Natural killer cell treated with Interleukin-12 subunit alpha and Interleukin-12 subunit beta and Interleukin-15 and Interleukin-18, amount 100 ng/mL, for 72 hours (primary cell): Measurements from ENCODE around the gene IKBIP. TPM values are rescaled to one million over a fixed set of nuclear protein-coding genes. Genes with fewer than 3 reads are reported as not detected.
"Not testable (repeated sequence)": the region's sequence is repeated elsewhere in the genome, so short reads cannot be mapped to it uniquely, and the experiment has no call there.

Experiments used
- ATAC-seq, 2 donors: fragments of 150-1000 bp; cut with Tn5 transposase in 1 of 2; sonication (Bioruptor Pico), chemical (Tn5 transposase) in 1 of 2; 2 replicates each; pipeline ENCODE4 v1.10.0; 2021
- DNase-seq: peaks from one replicate; pipeline ENCODE4 v3.0.0; 2022; ENCODE audit warnings: low spot score
- H3K27ac Mint-ChIP-seq, 2 donors: 1 replicate in 1 of 2; 2 replicates in 1 of 2; pipeline ENCODE4 v1.8.0; 2022; ENCODE audit warnings: mixed read lengths in 2 of 2, mild to moderate bottlenecking in 1 of 2, moderate library complexity in 1 of 2
- H3K27me3 Mint-ChIP-seq, 2 donors: 1 replicate in 1 of 2; 2 replicates in 1 of 2; pipeline ENCODE4 v1.8.0; 2022; ENCODE audit warnings: mixed read lengths in 2 of 2
- H3K36me3 Mint-ChIP-seq: one replicate; pipeline ENCODE4 v1.8.0; 2022; ENCODE audit warnings: mixed read lengths
- H3K4me1 Mint-ChIP-seq, 2 donors: 1 replicate in 1 of 2; 2 replicates in 1 of 2; pipeline ENCODE4 v1.8.0; 2022; ENCODE audit warnings: low read depth in 2 of 2, mixed read lengths in 2 of 2, mild to moderate bottlenecking in 1 of 2
- H3K4me3 Mint-ChIP-seq: one replicate; pipeline ENCODE4 v1.8.0; 2022; ENCODE audit warnings: mixed read lengths
- H3K9me3 Mint-ChIP-seq: 2 replicates; pipeline ENCODE4 v1.8.0; 2022; ENCODE audit warnings: mixed read lengths
- total RNA-seq, 2 donors: library from RNA; stranded (reverse); gene quantifications; one replicate each; pipeline ENCODE4 v1.2.3, GENCODE V29; 2022

The IKBIP gene
- total RNA-seq, 2 donors from 2014 or later, result 22.1 to 23.9 TPM

DNA sequence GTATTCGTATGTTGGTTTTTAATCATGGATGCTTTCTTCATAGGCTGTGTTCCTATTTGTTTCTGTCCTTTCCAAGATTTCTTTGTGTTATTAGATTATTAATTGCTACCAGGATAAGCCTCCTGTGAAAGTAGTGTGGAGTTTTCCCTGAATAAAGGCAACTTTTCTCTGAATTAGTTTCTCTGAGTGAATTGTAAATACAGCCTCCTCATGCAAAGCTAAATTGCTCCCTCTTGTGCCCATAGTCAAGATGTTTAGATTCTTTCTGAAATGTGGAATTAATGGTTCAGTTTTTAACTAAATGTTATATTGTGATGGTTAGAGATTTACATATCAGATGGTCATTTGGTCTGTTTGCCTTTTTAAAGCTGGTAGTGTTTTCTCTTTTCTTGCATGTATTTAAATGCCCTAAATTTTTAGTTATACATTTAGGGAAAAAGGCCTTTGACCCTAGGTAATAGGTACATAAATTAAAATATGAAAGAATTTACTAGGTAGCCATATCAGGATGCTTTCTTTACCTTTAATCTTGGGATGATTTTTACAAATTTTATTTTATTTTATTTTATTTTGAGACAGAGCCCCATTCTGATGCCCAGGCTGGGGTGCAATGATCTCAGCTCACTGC is 9.4 kb upstream of the IKBIP start:
- Mint-ChIP-seq H3K4me3 (no peak overlapping the region), H3K27ac (no peak overlapping the region), H3K9me3 (no peaks in the 10 kb centered on the region), H3K36me3 (peaks cover 23% of the 10 kb centered on the region), H3K27me3 (no peaks in the 10 kb centered on the region), H3K4me1 (peaks cover 9 to 12% of the 10 kb centered on the region in 2 donors)
- ATAC-seq (no peak), DNase-seq (no peak)

GRCh38 chr12:98651328-98651727 is 6.7 kb upstream of the IKBIP start:
- H3K36me3 Mint-ChIP-seq, result peaks cover 13% of the 10 kb centered on the region
- DNase-seq (no peak), ATAC-seq (no peak)
- H3K27ac Mint-ChIP-seq, result no peak overlapping the region
- H3K4me1 Mint-ChIP-seq, result peaks cover 4 to 6% of the 10 kb centered on the region in 2 donors
- H3K4me3 Mint-ChIP-seq, result no peak overlapping the region
- H3K9me3 Mint-ChIP-seq, result no peaks in the 10 kb centered on the region
- no peaks in the 10 kb centered on the region for H3K27me3 Mint-ChIP-seq

- H3K9me3 Mint-ChIP-seq, result no peaks in the 10 kb centered on the region
- no peaks in the 10 kb centered on the region for H3K27me3 Mint-ChIP-seq
- peaks cover 5 to 14% of the 10 kb centered on the region in 2 donors for H3K4me1 Mint-ChIP-seq
- H3K27ac Mint-ChIP-seq, result peak overlapping the region; percentile 89 to 96
- no peak for ATAC-seq
- H3K36me3 Mint-ChIP-seq, result peaks cover 13% of the 10 kb centered on the region
- DNase-seq, result no peak
- peak overlapping the region; percentile 82 for H3K4me3 Mint-ChIP-seq
Observed at GRCh38 chr12:98646294-98647090, 1.9 kb upstream of the IKBIP start.

DNA sequence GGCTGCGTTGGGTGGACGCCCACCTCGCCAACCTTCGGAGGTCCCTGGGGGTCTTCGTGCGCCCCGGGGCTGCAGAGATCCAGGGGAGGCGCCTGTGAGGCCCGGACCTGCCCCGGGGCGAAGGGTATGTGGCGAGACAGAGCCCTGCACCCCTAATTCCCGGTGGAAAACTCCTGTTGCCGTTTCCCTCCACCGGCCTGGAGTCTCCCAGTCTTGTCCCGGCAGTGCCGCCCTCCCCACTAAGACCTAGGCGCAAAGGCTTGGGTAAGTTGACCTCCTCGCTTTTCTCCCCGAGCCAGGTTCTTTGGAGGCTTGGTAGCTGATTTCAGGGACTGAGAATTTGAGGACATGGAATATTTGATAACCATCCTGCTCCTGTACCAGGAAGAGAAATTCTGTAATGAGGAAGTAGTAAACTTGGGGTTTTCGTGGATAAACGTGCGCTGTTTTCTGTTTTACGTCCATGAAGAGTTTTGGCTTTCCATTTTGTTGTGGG is 1.0 kb upstream of the IKBIP start:
- Mint-ChIP-seq H3K36me3 (peaks cover 8% of the 10 kb centered on the region), H3K4me1 (peaks cover 5 to 14% of the 10 kb centered on the region in 2 donors), H3K27ac (peak overlapping the region; percentile 89 to 96), H3K9me3 (no peaks in the 10 kb centered on the region), H3K27me3 (no peaks in the 10 kb centered on the region), H3K4me3 (peak overlapping the region; percentile 82)
- no peak for DNase-seq
- no peak for ATAC-seq

GRCh38 chr12:98644433-98644711 is 216 bp downstream of the IKBIP start:
- Mint-ChIP-seq H3K4me1 (peaks cover 7 to 14% of the 10 kb centered on the region in 2 donors), H3K27ac (peak overlapping the region; percentile 89 to 96), H3K9me3 (no peaks in the 10 kb centered on the region), H3K27me3 (no peaks in the 10 kb centered on the region), H3K36me3 (peaks cover 3% of the 10 kb centered on the region), H3K4me3 (peak overlapping the region; percentile 82)
- DNase-seq (peak; percentile 68), ATAC-seq (peak; percentile 12 to 29)

GRCh38 chr12:98642801-98643200 is 1.8 kb downstream of the IKBIP start:
- H3K36me3 Mint-ChIP-seq, ATAC-seq, H3K27me3 Mint-ChIP-seq, DNase-seq, H3K9me3 Mint-ChIP-seq: not testable (repeated sequence)
- Mint-ChIP-seq H3K4me3 (peak overlapping the region; percentile 82), H3K4me1 (peaks cover 14 to 15% of the 10 kb centered on the region in 2 donors), H3K27ac (peak overlapping the region in 1 of 2 donors; percentile 96)

DNA sequence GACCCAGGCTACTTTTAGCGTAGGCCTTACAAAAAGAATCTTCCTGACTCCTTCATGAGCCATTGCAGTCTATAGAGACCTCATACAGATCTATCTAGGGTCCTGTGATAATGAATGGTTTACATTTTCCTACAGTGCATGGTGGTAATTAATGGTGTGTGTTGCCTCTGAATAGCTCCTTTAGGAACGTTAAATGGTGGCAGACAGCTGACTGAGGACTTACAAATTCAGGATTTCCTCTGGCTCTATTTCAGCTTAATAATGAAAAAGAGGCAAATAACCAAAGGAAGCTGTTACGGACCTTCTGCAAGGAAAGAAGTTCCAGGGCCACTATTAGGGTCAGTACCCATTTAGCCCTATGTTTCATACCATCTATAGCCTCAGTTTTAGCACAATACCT is 5.1 kb downstream of the IKBIP start:
- H3K4me3 Mint-ChIP-seq, result no peak overlapping the region
- DNase-seq, result no peak
- H3K27me3 Mint-ChIP-seq, result no peaks in the 10 kb centered on the region
- peaks cover 14 to 19% of the 10 kb centered on the region in 2 donors for H3K4me1 Mint-ChIP-seq
- no peaks in the 10 kb centered on the region for H3K36me3 Mint-ChIP-seq
- ATAC-seq, result no peak
- H3K9me3 Mint-ChIP-seq, result no peaks in the 10 kb centered on the region
- H3K27ac Mint-ChIP-seq, result no peak overlapping the region

GRCh38 chr12:98638009-98638408 is 6.6 kb downstream of the IKBIP start:
- DNase-seq (no peak), ATAC-seq (no peak)
- H3K27ac Mint-ChIP-seq, result no peak overlapping the region
- H3K27me3 Mint-ChIP-seq, result no peaks in the 10 kb centered on the region
- no peak overlapping the region for H3K4me3 Mint-ChIP-seq
- no peaks in the 10 kb centered on the region for H3K9me3 Mint-ChIP-seq
- H3K36me3 Mint-ChIP-seq, result no peaks in the 10 kb centered on the region
- H3K4me1 Mint-ChIP-seq, result peaks cover 6 to 19% of the 10 kb centered on the region in 2 donors

- H3K9me3 Mint-ChIP-seq, result no peaks in the 10 kb centered on the region
- ATAC-seq (no peak), DNase-seq (no peak)
- no peaks in the 10 kb centered on the region for H3K36me3 Mint-ChIP-seq
- peaks cover 6 to 19% of the 10 kb centered on the region in 2 donors for H3K4me1 Mint-ChIP-seq
- H3K27me3 Mint-ChIP-seq, result no peaks in the 10 kb centered on the region
- H3K27ac Mint-ChIP-seq, result no peak overlapping the region
- no peak overlapping the region for H3K4me3 Mint-ChIP-seq
Observed at GRCh38 chr12:98637068-98637467, 7.5 kb downstream of the IKBIP start.

DNA sequence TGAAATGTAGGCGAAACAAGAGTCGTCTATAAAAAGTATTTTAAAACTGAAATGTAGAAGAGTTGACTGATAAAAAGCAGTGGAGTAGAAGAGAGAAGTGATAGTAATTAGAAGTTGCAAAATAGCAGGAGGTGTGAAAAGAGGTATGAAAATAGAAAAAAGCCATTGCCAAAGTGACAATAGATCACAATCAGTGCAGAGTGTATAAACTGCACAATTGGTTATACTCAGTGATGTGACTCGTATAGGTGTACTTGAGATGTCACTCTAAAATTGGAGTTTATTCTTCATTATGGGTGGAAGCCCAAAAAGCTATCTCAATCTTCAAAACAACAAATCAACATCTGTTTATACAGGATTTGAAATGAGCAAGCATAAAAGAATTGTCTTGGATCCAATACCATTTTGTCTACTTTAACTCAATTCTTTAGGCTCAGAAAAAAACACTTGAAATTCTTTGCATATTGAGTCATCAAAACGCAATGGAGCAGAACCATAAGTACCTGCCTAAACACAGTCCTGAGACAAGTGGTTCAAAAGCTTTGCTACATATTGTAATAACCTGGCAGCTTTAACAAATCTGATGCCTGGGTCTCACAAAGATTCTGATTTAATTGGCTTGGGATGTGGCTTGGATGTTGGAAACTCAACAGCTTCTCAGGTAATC is 8.8 kb downstream of the IKBIP start:
- H3K4me1 Mint-ChIP-seq, result peaks cover 6 to 19% of the 10 kb centered on the region in 2 donors
- H3K4me3 Mint-ChIP-seq, result no peak overlapping the region
- H3K27me3 Mint-ChIP-seq, result no peaks in the 10 kb centered on the region
- DNase-seq (no peak), ATAC-seq (no peak)
- H3K36me3 Mint-ChIP-seq, result no peaks in the 10 kb centered on the region
- no peaks in the 10 kb centered on the region for H3K9me3 Mint-ChIP-seq
- peak overlapping the region in 1 of 2 donors; percentile 17 for H3K27ac Mint-ChIP-seq

DNA sequence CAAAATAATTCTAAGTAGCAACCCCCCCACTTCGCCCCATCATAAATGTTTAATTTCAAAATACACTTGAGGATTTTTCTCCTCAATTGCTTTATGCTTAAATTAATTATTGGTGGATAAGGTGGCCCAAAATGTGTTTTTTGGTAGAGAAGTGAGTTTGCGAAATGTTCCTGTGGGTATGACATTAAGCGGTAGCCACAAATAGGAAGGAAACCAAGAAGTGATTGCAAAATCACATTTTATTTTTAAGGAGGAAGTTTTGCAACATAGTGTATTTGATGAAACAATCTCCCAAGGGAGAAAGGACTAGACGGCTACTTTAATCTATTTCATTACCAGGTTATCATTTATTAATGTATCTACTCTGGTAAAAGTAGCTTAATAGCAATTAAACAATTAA is 25.6 kb downstream of the IKBIP start:
- DNase-seq, result no peak
- Mint-ChIP-seq H3K36me3 (no peaks in the 10 kb centered on the region), H3K4me1 (peaks cover 12 to 14% of the 10 kb centered on the region in 2 donors), H3K4me3 (peak overlapping the region; percentile 5), H3K9me3 (no peaks in the 10 kb centered on the region), H3K27ac (peak overlapping the region; percentile 57 to 86), H3K27me3 (no peaks in the 10 kb centered on the region)
- ATAC-seq, result peak in 1 of 2 donors; percentile 60

DNA sequence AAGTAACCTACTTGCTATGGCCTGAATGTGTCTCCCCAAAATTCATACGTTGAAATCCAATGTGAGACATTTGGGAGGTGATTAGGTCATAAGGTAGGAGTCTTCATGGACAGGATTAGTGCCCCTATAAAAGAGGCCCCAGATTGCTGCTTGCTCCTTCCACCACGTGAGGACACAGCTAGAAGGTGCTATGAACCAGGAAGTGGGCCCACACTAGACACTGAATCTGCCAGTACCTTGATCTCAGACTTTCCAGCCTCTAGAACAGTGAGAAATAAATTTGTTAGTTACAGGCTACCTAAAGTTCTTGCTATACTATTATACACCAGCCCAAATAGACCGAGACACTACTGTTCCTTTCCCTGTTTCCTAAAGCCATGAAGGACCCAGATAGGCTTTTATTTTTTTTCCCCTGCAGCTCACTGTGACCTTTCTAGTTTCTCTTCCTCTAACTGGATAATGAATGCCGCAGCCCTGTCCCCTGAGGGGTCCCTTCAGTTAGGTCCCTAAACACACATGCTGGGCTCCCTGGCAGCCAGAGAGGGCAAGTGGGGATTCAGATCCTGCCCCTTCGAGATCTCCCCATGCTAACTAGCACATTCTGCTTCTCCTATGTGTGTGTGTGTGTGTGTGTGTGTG is 31.8 kb downstream of the IKBIP start:
- Mint-ChIP-seq H3K4me3 (no peak overlapping the region), H3K4me1 (peaks cover 11% of the 10 kb centered on the region in 2 donors), H3K27ac (peak overlapping the region; percentile 68 to 92), H3K9me3 (no peaks in the 10 kb centered on the region), H3K27me3 (no peaks in the 10 kb centered on the region), H3K36me3 (no peaks in the 10 kb centered on the region)
- ATAC-seq, result peak in 1 of 2 donors; percentile 78
- DNase-seq, result no peak

DNA sequence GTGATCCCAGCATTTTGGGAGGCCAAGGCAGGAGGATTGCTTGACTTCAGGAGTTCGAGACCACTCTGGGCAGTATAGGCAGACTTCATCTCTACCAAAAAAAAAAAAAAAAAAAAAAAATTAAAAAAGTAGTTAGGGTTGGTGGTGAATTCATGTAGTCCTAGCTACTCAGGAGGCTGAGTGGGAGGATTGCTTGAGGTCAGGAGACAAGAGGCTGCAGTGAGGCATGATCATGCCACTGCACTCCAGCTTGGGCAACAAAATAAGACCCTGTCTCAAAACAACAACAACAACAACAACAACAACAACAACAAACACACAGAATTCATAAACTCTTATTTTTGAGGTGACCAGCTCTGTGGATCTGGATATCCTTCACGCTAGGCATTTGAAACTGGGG is 34.0 kb downstream of the IKBIP start:
- H3K27ac Mint-ChIP-seq, result no peak overlapping the region
- H3K36me3 Mint-ChIP-seq, result no peaks in the 10 kb centered on the region
- peaks cover 8 to 13% of the 10 kb centered on the region in 2 donors for H3K4me1 Mint-ChIP-seq

More for the DNA sequence above, 34.0 kb downstream of the IKBIP start:
- no peak overlapping the region for H3K4me3 Mint-ChIP-seq
- no peaks in the 10 kb centered on the region for H3K27me3 Mint-ChIP-seq
- DNase-seq (no peak), ATAC-seq (no peak)
- no peaks in the 10 kb centered on the region for H3K9me3 Mint-ChIP-seq
